Measurements from ENCODE around the gene NF2. TPM values are rescaled to one million over a fixed set of nuclear protein-coding genes. Genes with fewer than 3 reads are reported as not detected.

The NF2 gene
- total RNA-seq, 1 experiment from 2014 or later, result 113 TPM

DNA sequence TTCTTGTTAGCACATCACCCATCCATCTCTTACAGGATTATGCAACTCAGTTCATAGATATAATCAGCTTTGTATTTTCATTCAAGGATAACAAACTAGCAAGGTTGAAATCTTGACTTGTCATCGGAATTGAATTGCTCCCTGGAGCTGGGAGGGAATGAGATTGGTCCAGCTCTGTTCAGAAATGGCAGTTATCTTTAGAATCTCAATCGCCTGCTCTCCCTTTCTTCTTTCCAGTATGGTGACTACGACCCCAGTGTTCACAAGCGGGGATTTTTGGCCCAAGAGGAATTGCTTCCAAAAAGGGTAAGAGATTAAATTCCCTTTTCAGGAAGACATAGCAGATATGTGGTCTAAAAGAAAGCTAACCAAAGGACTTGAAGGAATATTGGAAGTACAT is 51.0 kb downstream of the NF2 start:
- H3K27ac ChIP-seq (ENCODE audit: low read length), result no peak overlapping the region
- no peak overlapping the region for H3K9ac ChIP-seq (ENCODE audit: low read length)
- no peaks in the 10 kb centered on the region for H3K27me3 ChIP-seq (ENCODE audit: low read length)
- ChIA-PET CTCF (no interaction called here), POLR2A (ENCODE audit: unreplicated experiment) (no interaction called here)
- intact Hi-C loops (cut with micrococcal nuclease), result no loop called here
- DNase-seq, result no peak
- peaks cover 28% of the 10 kb centered on the region; the same call in 1 of the 2 replicates for H3K36me3 ChIP-seq (ENCODE audit: low read depth, low read length)
- H3F3A ChIP-seq (ENCODE audit: low read length, unreplicated experiment), result no peaks in the 10 kb centered on the region
- no peak overlapping the region for H2AFZ ChIP-seq (ENCODE audit: low read length)
- H3K4me1 ChIP-seq (ENCODE audit: insufficient read depth, low read length), result no peaks in the 10 kb centered on the region
- BruUV-seq (replicated peaks), result no TSS peak
- no peaks in the 10 kb centered on the region for H4K20me1 ChIP-seq (ENCODE audit: low read length)
- no peaks in the 10 kb centered on the region for H3K79me2 ChIP-seq (ENCODE audit: low read length)
- H3K4me3 ChIP-seq (ENCODE audit: low read length), result no peak overlapping the region
- TF ChIP-seq, protein P1, sequence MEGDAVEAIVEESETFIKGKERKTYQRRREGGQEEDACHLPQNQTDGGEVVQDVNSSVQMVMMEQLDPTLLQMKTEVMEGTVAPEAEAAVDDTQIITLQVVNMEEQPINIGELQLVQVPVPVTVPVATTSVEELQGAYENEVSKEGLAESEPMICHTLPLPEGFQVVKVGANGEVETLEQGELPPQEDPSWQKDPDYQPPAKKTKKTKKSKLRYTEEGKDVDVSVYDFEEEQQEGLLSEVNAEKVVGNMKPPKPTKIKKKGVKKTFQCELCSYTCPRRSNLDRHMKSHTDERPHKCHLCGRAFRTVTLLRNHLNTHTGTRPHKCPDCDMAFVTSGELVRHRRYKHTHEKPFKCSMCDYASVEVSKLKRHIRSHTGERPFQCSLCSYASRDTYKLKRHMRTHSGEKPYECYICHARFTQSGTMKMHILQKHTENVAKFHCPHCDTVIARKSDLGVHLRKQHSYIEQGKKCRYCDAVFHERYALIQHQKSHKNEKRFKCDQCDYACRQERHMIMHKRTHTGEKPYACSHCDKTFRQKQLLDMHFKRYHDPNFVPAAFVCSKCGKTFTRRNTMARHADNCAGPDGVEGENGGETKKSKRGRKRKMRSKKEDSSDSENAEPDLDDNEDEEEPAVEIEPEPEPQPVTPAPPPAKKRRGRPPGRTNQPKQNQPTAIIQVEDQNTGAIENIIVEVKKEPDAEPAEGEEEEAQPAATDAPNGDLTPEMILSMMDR (conservative IDR thresholded peaks at IDR 0.05; ENCODE audit: low read depth, low read length), result no peak
- TF ChIP-seq EZH2 (IDR thresholded peaks at IDR 0.05; ENCODE audit: low read length, unreplicated experiment) (no peak), EZH2phosphoT487 (IDR thresholded peaks at IDR 0.05; ENCODE audit: borderline replicate concordance, low read length) (no peak)
- no peak overlapping the region for H3K4me2 ChIP-seq (ENCODE audit: low read length)
- no peaks in the 10 kb centered on the region for H3K9me2 ChIP-seq (replicated peaks; ENCODE audit: low read length)
- no peak for ATAC-seq
- H3K9me3 ChIP-seq (ENCODE audit: low read length), result no peaks in the 10 kb centered on the region

DNA sequence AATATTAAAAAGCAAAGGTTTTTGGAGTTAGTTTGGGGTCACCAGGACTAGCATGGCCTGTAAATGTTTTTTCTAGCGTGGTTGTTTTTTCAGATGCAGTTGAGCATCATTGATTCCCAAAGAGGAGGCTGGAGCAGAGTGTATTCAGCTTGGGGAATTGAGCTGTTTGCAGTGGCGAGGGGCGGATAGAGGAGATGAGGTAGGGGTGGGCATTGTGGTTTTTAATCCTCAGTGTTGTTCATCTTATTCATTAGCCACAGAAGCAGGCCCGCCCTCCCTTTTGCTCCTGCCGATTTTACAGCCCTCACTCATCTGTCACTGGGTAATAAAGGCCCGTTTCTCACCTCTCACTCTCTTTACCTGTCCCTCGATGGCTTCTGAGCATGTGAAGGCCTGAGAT is 51.4 kb downstream of the NF2 start:
- Histone ChIP-seq H3K27me3 (ENCODE audit: low read length) (no peaks in the 10 kb centered on the region), H3K9me2 (replicated peaks; ENCODE audit: low read length) (no peaks in the 10 kb centered on the region), H3K4me3 (ENCODE audit: low read length) (no peak overlapping the region), H2AFZ (ENCODE audit: low read length) (no peak overlapping the region), H4K20me1 (ENCODE audit: low read length) (no peaks in the 10 kb centered on the region), H3K27ac (ENCODE audit: low read length) (no peak overlapping the region), H3K9me3 (ENCODE audit: low read length) (no peaks in the 10 kb centered on the region), H3K79me2 (ENCODE audit: low read length) (no peaks in the 10 kb centered on the region), H3K9ac (ENCODE audit: low read length) (no peak overlapping the region), H3K4me2 (ENCODE audit: low read length) (no peak overlapping the region), H3K4me1 (ENCODE audit: insufficient read depth, low read length) (no peaks in the 10 kb centered on the region), H3K36me3 (ENCODE audit: low read depth, low read length) (peaks cover 31% of the 10 kb centered on the region; the same call in 1 of the 2 replicates), H3F3A (ENCODE audit: low read length, unreplicated experiment) (no peaks in the 10 kb centered on the region)
- ChIA-PET POLR2A (ENCODE audit: unreplicated experiment) (no interaction called here), CTCF (no interaction called here)
- no TSS peak for BruUV-seq (replicated peaks)
- TF ChIP-seq, protein P1 (conservative IDR thresholded peaks at IDR 0.05; ENCODE audit: low read depth, low read length), result no peak
- TF ChIP-seq EZH2phosphoT487 (IDR thresholded peaks at IDR 0.05; ENCODE audit: borderline replicate concordance, low read length) (no peak), EZH2 (IDR thresholded peaks at IDR 0.05; ENCODE audit: low read length, unreplicated experiment) (no peak)
- intact Hi-C loops (cut with micrococcal nuclease), result no loop called here
- ATAC-seq (no peak), DNase-seq (no peak)

DNA sequence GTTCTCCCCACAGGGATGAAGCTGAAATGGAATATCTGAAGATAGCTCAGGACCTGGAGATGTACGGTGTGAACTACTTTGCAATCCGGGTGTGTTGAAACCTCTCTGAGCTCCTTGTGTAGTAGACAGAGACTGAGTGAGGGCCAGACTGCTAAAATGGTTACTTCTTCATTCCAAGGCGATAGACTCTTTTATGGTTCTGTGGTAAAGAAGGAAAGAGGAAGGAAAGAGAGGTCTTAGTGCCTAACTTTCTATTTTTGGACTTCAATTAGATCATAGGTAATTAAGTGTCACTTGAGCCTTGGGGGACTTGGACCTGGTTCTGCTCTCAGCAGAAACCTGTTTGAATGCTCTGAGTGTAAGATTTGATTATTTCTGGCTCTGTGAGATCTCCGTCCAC is 54.7 kb downstream of the NF2 start:
- H3K4me2 ChIP-seq (ENCODE audit: low read length), result no peak overlapping the region
- no peak overlapping the region for H2AFZ ChIP-seq (ENCODE audit: low read length)
- H3K9me2 ChIP-seq (replicated peaks; ENCODE audit: low read length), result no peaks in the 10 kb centered on the region
- H3K27ac ChIP-seq (ENCODE audit: low read length), result no peak overlapping the region
- H3K9me3 ChIP-seq (ENCODE audit: low read length), result no peaks in the 10 kb centered on the region
- no peaks in the 10 kb centered on the region for H3K4me1 ChIP-seq (ENCODE audit: insufficient read depth, low read length)
- H4K20me1 ChIP-seq (ENCODE audit: low read length), result no peaks in the 10 kb centered on the region
- no peak for TF ChIP-seq EZH2 (IDR thresholded peaks at IDR 0.05; ENCODE audit: low read length, unreplicated experiment)
- no peak overlapping the region for H3K9ac ChIP-seq (ENCODE audit: low read length)
- DNase-seq (no peak), ATAC-seq (no peak)
- no peaks in the 10 kb centered on the region for H3K79me2 ChIP-seq (ENCODE audit: low read length)
- no peak overlapping the region for H3K4me3 ChIP-seq (ENCODE audit: low read length)
- no peaks in the 10 kb centered on the region for H3F3A ChIP-seq (ENCODE audit: low read length, unreplicated experiment)
- ChIA-PET CTCF (no interaction called here), POLR2A (ENCODE audit: unreplicated experiment) (no interaction called here)
- H3K27me3 ChIP-seq (ENCODE audit: low read length), result no peaks in the 10 kb centered on the region
- BruUV-seq (replicated peaks), result no TSS peak
- intact Hi-C loops (cut with micrococcal nuclease), result no loop called here
- H3K36me3 ChIP-seq (ENCODE audit: low read depth, low read length), result peaks cover 40% of the 10 kb centered on the region
